Spleen (tissue), 11 donors: ENCODE data around the gene TCF20. TPM values are rescaled to one million over a fixed set of nuclear protein-coding genes. Genes with fewer than 3 reads are reported as not detected.

Experiments used
- DNase-seq: peaks from one replicate; pipeline ENCODE4 v3.0.0-alpha.2; 2020
- H3K27ac ChIP-seq, 8 donors: fragments of 200-600 bp; sonication (generic) in 7 of 8; 1 replicate in 4 of 8; 2 replicates in 4 of 8; pipeline versions ENCODE4 v1.5.0 to v1.8.0; 2016 to 2021; ENCODE audit warnings: inconsistent platforms in 4 of 8, mild to moderate bottlenecking in 4 of 8, moderate library complexity in 1 of 8
- H3K27me3 ChIP-seq, 7 donors: fragments of 200-600 bp; sonication (generic) in 6 of 7; replicated peaks in 1 of 7; 1 replicate in 4 of 7; 2 replicates in 3 of 7; pipeline versions ENCODE4 v1.5.0 to v1.8.0; 2016 to 2021; ENCODE audit warnings: inconsistent platforms in 3 of 7, mild to moderate bottlenecking in 1 of 7
- H3K36me3 ChIP-seq, 6 donors: fragments of 200-600 bp; sonication (generic) in 5 of 6; 1 replicate in 4 of 6; 2 replicates in 2 of 6; pipeline versions ENCODE4 v1.5.0 to v1.8.0; 2016 to 2021; ENCODE audit warnings: inconsistent platforms in 2 of 6
- H3K4me1 ChIP-seq, 6 donors: fragments of 200-600 bp; sonication (generic) in 5 of 6; 1 replicate in 3 of 6; 2 replicates in 3 of 6; pipeline versions ENCODE4 v1.5.0 to v1.8.0; 2016 to 2021; ENCODE audit warnings: inconsistent platforms in 3 of 6
- H3K4me3 ChIP-seq, 8 donors: fragments of 200-600 bp; sonication (generic) in 7 of 8; 1 replicate in 4 of 8; 2 replicates in 4 of 8; pipeline versions ENCODE4 v1.5.0 to v1.8.0; 2016 to 2021; ENCODE audit warnings: inconsistent platforms in 4 of 8, mild to moderate bottlenecking in 4 of 8, moderate library complexity in 2 of 8
- H3K9me3 ChIP-seq, 8 donors: fragments of 200-600 bp; sonication (generic) in 7 of 8; 1 replicate in 4 of 8; 2 replicates in 4 of 8; pipeline versions ENCODE4 v1.5.0 to v1.8.0; 2016 to 2021; ENCODE audit warnings: inconsistent platforms in 4 of 8
- POLR2A ChIP-seq, 3 donors: fragments of 450-650 bp; IDR thresholded peaks; one replicate each; pipeline ENCODE4 v1.5.1; 2017; ENCODE audit warnings: antibody characterized with exemption in 3 of 3, mild to moderate bottlenecking in 1 of 3
- POLR2AphosphoS5 ChIP-seq, 3 donors: sonication (generic); formaldehyde crosslinking; IDR thresholded peaks; one replicate each; pipeline ENCODE4 v1.5.1; 2017; ENCODE audit warnings: antibody characterized with exemption in 3 of 3
- WGBS, 5 donors: extraction: QIAGEN DNeasy Blood & Tissue Kit in 3 of 5; methylation state at CpG; one replicate each; pipeline versions ENCODE4 v1.1.5 to v1.1.7; 2013 to 2018; 5-methylcytosine and 5-hydroxymethylcytosine counted together
- intact Hi-C: fragments of 100-400 bp; cut with DNase I; formaldehyde crosslinking; loops from one replicate; pipeline ENCODE4 v1.15.0; 2023; ENCODE audit warnings: low total_unique reads
- polyA plus RNA-seq, 3 donors: library from polyadenylated mRNA; stranded (reverse); fragments of 200-250 nt; gene quantifications; one replicate each; pipeline ENCODE4 v1.2.1, GENCODE V29; 2013
- total RNA-seq, 7 donors: library from RNA; depleted of rRNA in 3 of 7; stranded (reverse); fragments of >200 nt in 3 of 7; fragmentation: NEBNext Ultra II Directional in 4 of 7; extraction: Animal tissue kit (Norgen Biotek cat#: 25700) in 4 of 7; gene quantifications; one replicate each; pipeline versions ENCODE4 v1.1.0 to v1.2.1, GENCODE V29; 2016 to 2021
- TF ChIP-seq, protein P1 (sequence below), 11 experiments: fragments of 200-600 bp in 7 of 11; fragments of 450-650 bp in 4 of 11; sonication (generic) in 4 of 11; IDR thresholded peaks in 8 of 11; conservative IDR thresholded peaks in 3 of 11; 1 replicate in 7 of 11; 2 replicates in 4 of 11; pipeline versions ENCODE4 v1.4.0 to v1.8.0; 2016 to 2021; ENCODE audit warnings: antibody characterized with exemption in 11 of 11, inconsistent platforms in 4 of 11, mild to moderate bottlenecking in 1 of 11
- donor health status: healthy with polysubstance abuse.
- donor health status: DM: no; HTN: no; CAD: no; lungs with moderate emphysema.
- donor health status: DM: no; HTN: no; CAD: no.
- donor health status: Bipolar disorder and iron deficiency.
- donor health status: healthy.
- donor health status: DM: no; HTN: no; CAD: no.
- donor health status: DM: yes; HTN: yes; CAD: no.

Gene TCF20
- total and polyA plus RNA-seq, 10 donors, result 4.4 to 54.1 (median 41.9) TPM

DNA sequence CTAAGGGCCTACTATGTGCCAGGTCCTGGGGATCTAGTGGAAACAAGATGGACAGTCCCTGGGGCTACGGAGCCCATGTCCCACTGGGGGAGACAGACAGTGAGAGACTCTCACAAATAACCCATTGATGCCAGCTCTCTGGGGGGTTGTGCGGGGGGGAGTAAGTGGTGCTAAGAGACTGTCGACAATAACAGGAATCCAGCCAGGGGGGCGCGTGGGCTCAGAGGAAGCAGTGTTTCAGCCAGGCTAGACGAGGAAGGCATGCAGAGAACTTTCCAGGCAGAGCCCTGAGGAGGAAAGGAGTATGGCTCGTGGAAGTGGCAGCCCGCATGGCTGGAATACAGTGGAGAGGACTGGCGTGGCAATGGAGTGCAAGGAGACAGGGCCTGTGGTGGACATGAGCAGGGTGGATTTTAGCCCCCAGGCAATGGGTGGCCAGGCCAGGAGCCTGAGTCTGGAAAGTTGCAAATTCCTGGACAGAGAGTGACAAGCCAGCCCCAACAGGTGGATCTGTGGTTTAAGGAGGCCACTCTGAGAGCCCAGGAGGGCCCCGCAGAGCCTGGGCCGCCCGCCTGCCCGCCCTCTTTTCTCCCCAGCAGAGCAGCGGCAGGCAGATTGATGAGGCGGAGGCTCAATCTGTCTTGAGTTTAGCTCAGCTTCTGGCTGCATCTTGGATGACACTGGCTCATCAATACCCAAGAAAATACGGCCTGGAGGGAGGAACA, 40.0 kb upstream of the TCF20 start:
- TF ChIP-seq, protein P1, sequence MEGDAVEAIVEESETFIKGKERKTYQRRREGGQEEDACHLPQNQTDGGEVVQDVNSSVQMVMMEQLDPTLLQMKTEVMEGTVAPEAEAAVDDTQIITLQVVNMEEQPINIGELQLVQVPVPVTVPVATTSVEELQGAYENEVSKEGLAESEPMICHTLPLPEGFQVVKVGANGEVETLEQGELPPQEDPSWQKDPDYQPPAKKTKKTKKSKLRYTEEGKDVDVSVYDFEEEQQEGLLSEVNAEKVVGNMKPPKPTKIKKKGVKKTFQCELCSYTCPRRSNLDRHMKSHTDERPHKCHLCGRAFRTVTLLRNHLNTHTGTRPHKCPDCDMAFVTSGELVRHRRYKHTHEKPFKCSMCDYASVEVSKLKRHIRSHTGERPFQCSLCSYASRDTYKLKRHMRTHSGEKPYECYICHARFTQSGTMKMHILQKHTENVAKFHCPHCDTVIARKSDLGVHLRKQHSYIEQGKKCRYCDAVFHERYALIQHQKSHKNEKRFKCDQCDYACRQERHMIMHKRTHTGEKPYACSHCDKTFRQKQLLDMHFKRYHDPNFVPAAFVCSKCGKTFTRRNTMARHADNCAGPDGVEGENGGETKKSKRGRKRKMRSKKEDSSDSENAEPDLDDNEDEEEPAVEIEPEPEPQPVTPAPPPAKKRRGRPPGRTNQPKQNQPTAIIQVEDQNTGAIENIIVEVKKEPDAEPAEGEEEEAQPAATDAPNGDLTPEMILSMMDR (IDR thresholded peaks at IDR 0.05 in 8 of 11, conservative IDR thresholded peaks at IDR 0.05 in 3 of 11), result no peak
- TF ChIP-seq POLR2AphosphoS5 (IDR thresholded peaks at IDR 0.05), result no peak
- no peak for TF ChIP-seq POLR2A (IDR thresholded peaks at IDR 0.05)
- Histone ChIP-seq H3K4me1 (peaks cover 0 to 9% (median 0%) of the 10 kb centered on the region in 6 donors), H3K27ac (no peak overlapping the region), H3K27me3 (peaks cover 0 to 27% (median 4%) of the 10 kb centered on the region in 7 donors), H3K9me3 (no peaks in the 10 kb centered on the region), H3K36me3 (no peaks in the 10 kb centered on the region), H3K4me3 (no peak overlapping the region)
- intact Hi-C loops, result no loop called here
- WGBS, 5 donors, result 59 to 78% (median 77%) methylated on average over 15 to 16 of the region's 16 CpGs
- DNase-seq, result no peak

DNA sequence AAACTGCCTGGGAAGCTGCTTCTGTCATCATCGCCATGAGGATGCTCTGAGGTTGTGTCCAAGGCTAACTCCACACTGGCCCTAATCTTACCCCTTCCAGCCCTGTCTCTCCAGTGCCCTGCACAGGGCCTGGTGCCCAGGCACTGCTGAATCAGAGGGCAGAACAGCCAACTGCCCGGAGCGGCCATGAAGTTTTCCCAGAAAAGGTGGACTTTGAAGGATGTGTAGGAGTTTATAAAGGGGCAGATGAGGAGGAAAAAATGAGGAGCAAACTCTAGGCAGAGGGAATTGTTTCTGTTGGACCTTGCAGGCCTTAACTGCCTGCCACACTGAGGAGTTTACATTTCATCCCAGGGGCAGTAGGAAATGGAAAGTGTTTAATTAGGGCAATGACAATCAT, 39.4 kb upstream of the TCF20 start:
- intact Hi-C loops, result no loop called here
- 87 to 96% (median 88%) methylated on average over 3 of the region's 3 CpGs for WGBS, 5 donors
- peaks cover 0 to 9% (median 0%) of the 10 kb centered on the region in 6 donors for H3K4me1 ChIP-seq

DNA sequence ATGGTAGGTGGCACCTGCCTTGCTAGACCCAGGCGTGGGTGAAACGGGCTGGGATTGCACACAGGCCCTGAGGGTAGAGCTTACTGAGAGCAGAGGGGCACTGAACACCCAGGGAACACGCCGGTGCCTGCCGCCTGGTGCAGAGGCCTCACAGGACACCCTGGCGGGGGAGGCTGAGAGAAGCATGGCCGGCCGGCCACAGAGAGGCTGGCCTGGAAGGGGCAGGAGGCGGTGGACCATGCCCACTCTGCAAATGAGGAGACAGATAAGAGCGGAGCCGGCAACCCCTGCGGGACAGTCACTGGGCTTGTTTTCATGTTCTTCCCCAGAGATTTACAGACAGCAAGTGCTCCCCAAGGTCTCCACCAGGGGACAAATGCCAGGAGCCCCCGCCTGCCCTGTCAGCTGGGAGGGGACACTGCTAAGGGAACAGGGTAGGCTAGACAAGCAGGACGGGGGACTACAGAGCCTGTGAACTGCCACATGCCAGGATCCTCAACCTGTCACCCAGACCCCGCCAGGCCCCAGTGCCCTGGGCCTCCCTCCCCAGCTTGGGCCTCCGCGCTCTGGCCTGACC, 38.5 kb upstream of the TCF20 start:
- Histone ChIP-seq H3K27ac (no peak overlapping the region), H3K4me3 (no peak overlapping the region), H3K27me3 (peaks cover 0 to 24% (median 0%) of the 10 kb centered on the region in 7 donors), H3K9me3 (no peaks in the 10 kb centered on the region), H3K4me1 (peaks cover 0 to 11% (median 0%) of the 10 kb centered on the region in 6 donors), H3K36me3 (no peaks in the 10 kb centered on the region)
- no peak for DNase-seq
- intact Hi-C loops, result no loop called here
- 88 to 91% (median 91%) methylated on average over 17 of the region's 17 CpGs for WGBS, 5 donors
- TF ChIP-seq, protein P1 (IDR thresholded peaks at IDR 0.05 in 8 of 11, conservative IDR thresholded peaks at IDR 0.05 in 3 of 11), result no peak
- TF ChIP-seq POLR2AphosphoS5 (IDR thresholded peaks at IDR 0.05) (no peak), POLR2A (IDR thresholded peaks at IDR 0.05) (no peak)

More for the DNA sequence above, 39.4 kb upstream of the TCF20 start:
- peaks cover 0 to 24% (median 4%) of the 10 kb centered on the region in 7 donors for H3K27me3 ChIP-seq
- no peak overlapping the region for H3K27ac ChIP-seq
- no peaks in the 10 kb centered on the region for H3K36me3 ChIP-seq
- H3K9me3 ChIP-seq, result no peaks in the 10 kb centered on the region
- no peak for TF ChIP-seq POLR2A (IDR thresholded peaks at IDR 0.05)
- TF ChIP-seq, protein P1 (IDR thresholded peaks at IDR 0.05 in 8 of 11, conservative IDR thresholded peaks at IDR 0.05 in 3 of 11), result no peak
- TF ChIP-seq POLR2AphosphoS5 (IDR thresholded peaks at IDR 0.05), result no peak
- H3K4me3 ChIP-seq, result no peak overlapping the region
- DNase-seq, result no peak
